ENCODE measurements around the gene KCNT2. TPM values are rescaled to one million over a fixed set of nuclear protein-coding genes. Genes with fewer than 3 reads are reported as not detected.

KCNT2 gene
- total RNA-seq, 2 experiments from 2014 or later, result not detected

GRCh38 chr1:196400478-196401451 lies 207.5 kb downstream of the KCNT2 start:
- POLR2A ChIA-PET, result no interaction called here
- TF ChIP-seq CTCF (IDR thresholded peaks at IDR 0.05), result no peak
- no peaks in the 10 kb centered on the region for H3K27me3 Mint-ChIP-seq
- no peak overlapping the region for H3K4me3 Mint-ChIP-seq
- H3K4me1 Mint-ChIP-seq (ENCODE audit: low read depth), result no peaks in the 10 kb centered on the region
- CTCF ChIA-PET, result no interaction called here
- DNase-seq (no peak), ATAC-seq (no peak)
- intact Hi-C loops (cut with micrococcal nuclease), result no loop called here
- peaks cover 2% of the 10 kb centered on the region for H3K9me3 Mint-ChIP-seq
- no peaks in the 10 kb centered on the region for H3K36me3 Mint-ChIP-seq (ENCODE audit: low read depth)
- H3K27ac Mint-ChIP-seq, result no peak overlapping the region

- CTCF ChIA-PET, result no interaction called here
- Mint-ChIP-seq H3K4me1 (ENCODE audit: low read depth) (no peaks in the 10 kb centered on the region), H3K4me3 (no peak overlapping the region), H3K9me3 (peaks cover 2% of the 10 kb centered on the region), H3K27ac (no peak overlapping the region), H3K36me3 (ENCODE audit: low read depth) (no peaks in the 10 kb centered on the region), H3K27me3 (no peaks in the 10 kb centered on the region)
- POLR2A ChIA-PET, result no interaction called here
- ATAC-seq, result no peak
- no peak for DNase-seq
- intact Hi-C loops (cut with micrococcal nuclease), result no loop called here
- no peak for TF ChIP-seq CTCF (IDR thresholded peaks at IDR 0.05)
Observed at GRCh38 chr1:196399713-196400112, 208.5 kb downstream of the KCNT2 start.

- DNase-seq, result no peak
- no peaks in the 10 kb centered on the region for H3K4me1 Mint-ChIP-seq (ENCODE audit: low read depth)
- no peaks in the 10 kb centered on the region for H3K9me3 Mint-ChIP-seq
- intact Hi-C loops (cut with micrococcal nuclease), result no loop called here
- H3K27ac Mint-ChIP-seq, result no peak overlapping the region
- no peak for TF ChIP-seq CTCF (IDR thresholded peaks at IDR 0.05)
- no peaks in the 10 kb centered on the region for H3K27me3 Mint-ChIP-seq
- no peak overlapping the region for H3K4me3 Mint-ChIP-seq
- H3K36me3 Mint-ChIP-seq (ENCODE audit: low read depth), result no peaks in the 10 kb centered on the region
- no peak for ATAC-seq
- ChIA-PET POLR2A (no interaction called here), CTCF (no interaction called here)
Observed at GRCh38 chr1:196393742-196394141, 214.5 kb downstream of the KCNT2 start.

GRCh38 chr1:196393282-196393681 lies 215.0 kb downstream of the KCNT2 start:
- CTCF ChIA-PET, result no interaction called here
- intact Hi-C loops (cut with micrococcal nuclease), result no loop called here
- no peaks in the 10 kb centered on the region for H3K36me3 Mint-ChIP-seq (ENCODE audit: low read depth)
- ATAC-seq (no peak), DNase-seq (no peak)
- no peaks in the 10 kb centered on the region for H3K27me3 Mint-ChIP-seq
- H3K4me3 Mint-ChIP-seq, result no peak overlapping the region
- H3K9me3 Mint-ChIP-seq, result no peaks in the 10 kb centered on the region
- POLR2A ChIA-PET, result no interaction called here
- H3K4me1 Mint-ChIP-seq (ENCODE audit: low read depth), result no peaks in the 10 kb centered on the region
- no peak for TF ChIP-seq CTCF (IDR thresholded peaks at IDR 0.05)
- no peak overlapping the region for H3K27ac Mint-ChIP-seq

GRCh38 chr1:196387766-196388165 lies 220.5 kb downstream of the KCNT2 start:
- ChIA-PET POLR2A (no interaction called here), CTCF (interaction anchor here (1.6 kb wide), 1 partner anchor 9 kb away, joined by 3 read pairs; no protein-coding TSS in a partner anchor)
- Mint-ChIP-seq H3K27me3 (no peaks in the 10 kb centered on the region), H3K4me1 (ENCODE audit: low read depth) (no peaks in the 10 kb centered on the region), H3K27ac (no peak overlapping the region), H3K9me3 (no peaks in the 10 kb centered on the region), H3K36me3 (ENCODE audit: low read depth) (no peaks in the 10 kb centered on the region), H3K4me3 (no peak overlapping the region)
- intact Hi-C loops (cut with micrococcal nuclease), result no loop called here
- TF ChIP-seq CTCF (IDR thresholded peaks at IDR 0.05), result no peak
- ATAC-seq (no peak), DNase-seq (no peak)
